Loucy (cell line): ENCODE data around the gene DYRK2.

Source experiments
- H2AFZ ChIP-seq: fragments of 200-600 bp; sonication (generic); 2 replicates; pipeline ENCODE4 v1.6.0; 2016; ENCODE audit warnings: antibody characterized with exemption, mild to moderate bottlenecking, low read length, moderate library complexity
- H3F3A ChIP-seq: fragments of 200-600 bp; 2 replicates; pipeline ENCODE4 v1.6.0; 2016; ENCODE audit warnings: antibody characterized with exemption, low read depth, mild to moderate bottlenecking
- H3K27me3 ChIP-seq: fragments of 200-600 bp; sonication (generic); 2 replicates; pipeline ENCODE4 v1.6.1; 2014; ENCODE audit warnings: low read length, mild to moderate bottlenecking; ENCODE audit not compliant: insufficient read depth, poor library complexity, severe bottlenecking
- H3K36me3 ChIP-seq: fragments of 200-600 bp; sonication (generic); 2 replicates; pipeline ENCODE4 v1.6.1; 2016; ENCODE audit warnings: low read length; ENCODE audit not compliant: insufficient read depth
- H3K4me1 ChIP-seq: fragments of 200-600 bp; sonication (generic); 2 replicates; pipeline ENCODE4 v1.5.1; 2014; ENCODE audit warnings: low read length, mild to moderate bottlenecking; ENCODE audit not compliant: insufficient read depth, poor library complexity, severe bottlenecking
- H3K4me2 ChIP-seq: fragments of 200-600 bp; sonication (generic); 2 replicates; pipeline ENCODE4 v1.6.0; 2014; ENCODE audit warnings: antibody characterized with exemption, low read length, low read depth, mild to moderate bottlenecking; ENCODE audit not compliant: poor library complexity, severe bottlenecking
- H3K4me3 ChIP-seq: fragments of 200-600 bp; sonication (generic); 2 replicates; pipeline ENCODE4 v1.5.1; 2014; ENCODE audit warnings: low read length, mild to moderate bottlenecking, mixed read lengths; ENCODE audit not compliant: poor library complexity, severe bottlenecking
- H3K79me2 ChIP-seq: fragments of 200-600 bp; sonication (generic); 2 replicates; pipeline ENCODE4 v1.6.1; 2014; ENCODE audit warnings: low read length; ENCODE audit not compliant: insufficient read depth
- H3K9ac ChIP-seq: fragments of 200-600 bp; sonication (generic); 2 replicates; pipeline ENCODE4 v1.6.0; 2014; ENCODE audit warnings: mild to moderate bottlenecking, low read depth, low read length, moderate library complexity; ENCODE audit not compliant: poor library complexity, severe bottlenecking
- H3K9me2 ChIP-seq: fragments of 200-600 bp; sonication (generic); replicated peaks from 2 replicates; pipeline ENCODE4 v1.6.1; 2016; ENCODE audit warnings: low read depth, low read length, mixed read lengths
- H3K9me3 ChIP-seq: fragments of 200-600 bp; sonication (generic); 2 replicates; pipeline ENCODE4 v1.6.1; 2014; ENCODE audit warnings: mild to moderate bottlenecking, antibody characterized with exemption, low read length, low read depth; ENCODE audit not compliant: insufficient read depth
- H4K20me1 ChIP-seq: fragments of 200-600 bp; sonication (generic); 2 replicates; pipeline ENCODE4 v1.6.0; 2014; ENCODE audit warnings: antibody characterized with exemption, low read length, mild to moderate bottlenecking; ENCODE audit not compliant: insufficient read depth, poor library complexity, severe bottlenecking
- CTCF ChIP-seq: fragments of 200-600 bp; sonication (generic); conservative IDR thresholded peaks from 2 replicates; pipeline ENCODE4 v1.5.1; 2014; ENCODE audit warnings: mild to moderate bottlenecking, antibody characterized with exemption, low read length
- EZH2phosphoT487 ChIP-seq: fragments of 200-600 bp; IDR thresholded peaks from 2 replicates; pipeline ENCODE4 v1.6.1; 2018; ENCODE audit warnings: antibody characterized with exemption, mild to moderate bottlenecking, moderate library complexity, borderline replicate concordance

The DYRK2 gene

GRCh38 chr12:67656251-67656650 is 7.7 kb downstream of the DYRK2 start:
- Histone ChIP-seq H4K20me1 (peaks cover 72% of the 10 kb centered on the region), H3F3A (0 out of 2 replicates have a peak, but pooled peaks cover 1% of the 10 kb centered on the region), H3K4me1 (peaks cover 57% of the 10 kb centered on the region), H3K79me2 (peaks cover 92% of the 10 kb centered on the region), H3K4me3 (no peak overlapping the region), H3K9me2 (no peaks in the 10 kb centered on the region), H3K4me2 (peak overlapping the region; percentile 97), H3K36me3 (peaks cover 38% of the 10 kb centered on the region), H3K9me3 (no peaks in the 10 kb centered on the region), H3K9ac (no peak overlapping the region), H3K27me3 (no peaks in the 10 kb centered on the region), H2AFZ (no peak overlapping the region)
- TF ChIP-seq EZH2phosphoT487 (no peak), CTCF (no peak)

DNA sequence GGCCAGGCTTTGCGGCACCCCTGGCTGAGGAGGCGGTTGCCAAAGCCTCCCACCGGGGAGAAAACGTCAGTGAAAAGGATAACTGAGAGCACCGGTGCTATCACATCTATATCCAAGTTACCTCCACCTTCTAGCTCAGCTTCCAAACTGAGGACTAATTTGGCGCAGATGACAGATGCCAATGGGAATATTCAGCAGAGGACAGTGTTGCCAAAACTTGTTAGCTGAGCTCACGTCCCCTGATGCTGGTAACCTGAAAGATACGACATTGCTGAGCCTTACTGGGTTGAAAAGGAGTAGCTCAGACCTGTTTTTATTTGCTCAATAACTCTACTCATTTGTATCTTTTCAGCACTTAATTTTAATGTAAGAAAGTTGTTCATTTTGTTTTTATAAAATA is 9.9 kb downstream of the DYRK2 start:
- no peak for TF ChIP-seq EZH2phosphoT487
- no peak for TF ChIP-seq CTCF
- Histone ChIP-seq H3K9ac (no peak overlapping the region), H3K79me2 (peaks cover 79% of the 10 kb centered on the region), H3K9me3 (no peaks in the 10 kb centered on the region), H3K4me2 (no peak overlapping the region), H2AFZ (no peak overlapping the region), H4K20me1 (peaks cover 54% of the 10 kb centered on the region), H3F3A (0 out of 2 replicates have a peak, but pooled peaks cover 3% of the 10 kb centered on the region), H3K36me3 (peaks cover 38% of the 10 kb centered on the region), H3K27me3 (no peaks in the 10 kb centered on the region), H3K9me2 (no peaks in the 10 kb centered on the region), H3K4me1 (peaks cover 51% of the 10 kb centered on the region), H3K4me3 (no peak overlapping the region)

GRCh38 chr12:67659292-67659691 is 10.7 kb downstream of the DYRK2 start:
- H3K36me3 ChIP-seq = peaks cover 38% of the 10 kb centered on the region
- H3K4me3 ChIP-seq = no peak overlapping the region
- H3K4me2 ChIP-seq = no peak overlapping the region
- H3K27me3 ChIP-seq = no peaks in the 10 kb centered on the region
- no peak overlapping the region for H2AFZ ChIP-seq
- H3K9ac ChIP-seq = no peak overlapping the region
- no peaks in the 10 kb centered on the region for H3K9me3 ChIP-seq
- H4K20me1 ChIP-seq = peaks cover 46% of the 10 kb centered on the region
- H3K4me1 ChIP-seq = peaks cover 43% of the 10 kb centered on the region
- peaks cover 71% of the 10 kb centered on the region for H3K79me2 ChIP-seq
- no peaks in the 10 kb centered on the region for H3K9me2 ChIP-seq
- TF ChIP-seq EZH2phosphoT487 = no peak
- TF ChIP-seq CTCF = no peak
- H3F3A ChIP-seq = 0 out of 2 replicates have a peak, but pooled peaks cover 3% of the 10 kb centered on the region
